H9 (cell line): ENCODE data around the gene NKAIN4. TPM values are rescaled to one million over a fixed set of nuclear protein-coding genes. Genes with fewer than 3 reads are reported as not detected.
A peak's percentile ranks its signal among the peaks of the same experiment; 100 is the strongest.

Source experiments
- DNase-seq: peaks from one replicate; pipeline ENCODE4 v3.0.0-alpha.2; 2017
- H2AFZ ChIP-seq: one replicate; pipeline ENCODE4 v1.6.1; 2013; ENCODE audit warnings: mild to moderate bottlenecking, low read length, control low read depth, moderate library complexity
- H2AK5ac ChIP-seq: 2 replicates; pipeline ENCODE4 v1.6.1; 2013; ENCODE audit warnings: low read length, control low read depth, mixed read lengths; ENCODE audit not compliant: insufficient read length
- H2BK120ac ChIP-seq: one replicate; pipeline ENCODE4 v1.6.1; 2013; ENCODE audit warnings: low read depth, mild to moderate bottlenecking, low read length, control low read depth, inconsistent platforms; ENCODE audit not compliant: poor library complexity, severe bottlenecking
- H2BK12ac ChIP-seq: 2 replicates; pipeline ENCODE4 v1.6.1; 2013; ENCODE audit warnings: low read length, control low read depth, mixed read lengths, low read depth; ENCODE audit not compliant: insufficient read length
- H2BK15ac ChIP-seq: 2 replicates; pipeline ENCODE4 v1.6.1; 2013; ENCODE audit warnings: low read depth, low read length, control low read depth
- H2BK20ac ChIP-seq: one replicate; pipeline ENCODE4 v1.6.1; 2013; ENCODE audit warnings: low read depth, mild to moderate bottlenecking, low read length, control low read depth, inconsistent platforms; ENCODE audit not compliant: poor library complexity, severe bottlenecking
- H2BK5ac ChIP-seq: 2 replicates; pipeline ENCODE4 v1.6.1; 2013; ENCODE audit warnings: low read length, control low read depth, mixed read lengths; ENCODE audit not compliant: insufficient read length
- H3K14ac ChIP-seq: 2 replicates; pipeline ENCODE4 v1.6.1; 2013; ENCODE audit warnings: low read length, control low read depth; ENCODE audit not compliant: insufficient read depth
- H3K18ac ChIP-seq: 2 replicates; pipeline ENCODE4 v1.6.1; 2013; ENCODE audit warnings: low read depth, mild to moderate bottlenecking, mixed read lengths, low read length, control low read depth; ENCODE audit not compliant: insufficient read length
- H3K23ac ChIP-seq: 2 replicates; pipeline ENCODE4 v1.6.1; 2013; ENCODE audit warnings: low read length, control low read depth, mixed read lengths, low read depth; ENCODE audit not compliant: insufficient read length
- H3K23me2 ChIP-seq: 2 replicates; pipeline ENCODE4 v1.6.1; 2013; ENCODE audit warnings: low read depth, mild to moderate bottlenecking, mixed read lengths, low read length, control low read depth; ENCODE audit not compliant: insufficient read length, poor library complexity, severe bottlenecking
- H3K27ac ChIP-seq: 2 replicates; pipeline ENCODE4 v1.5.1; 2013; ENCODE audit warnings: low read length, control low read depth, mixed read lengths, low read depth; ENCODE audit not compliant: insufficient read length
- H3K27me3 ChIP-seq: 2 replicates; pipeline ENCODE4 v1.6.1; 2013; ENCODE audit warnings: low read length, control low read depth, inconsistent platforms; ENCODE audit not compliant: insufficient read depth
- H3K4ac ChIP-seq: 2 replicates; pipeline ENCODE4 v1.6.1; 2013; ENCODE audit warnings: low read depth, mild to moderate bottlenecking, control low read depth, inconsistent platforms, low read length, moderate library complexity
- H3K4me1 ChIP-seq: 2 replicates; pipeline ENCODE4 v1.6.1; 2013; ENCODE audit warnings: low read length, control low read depth, inconsistent platforms; ENCODE audit not compliant: insufficient read depth
- H3K4me2 ChIP-seq: 2 replicates; pipeline ENCODE4 v1.6.1; 2013; ENCODE audit warnings: low read length, control low read depth, mixed read lengths; ENCODE audit not compliant: insufficient read length, insufficient read depth
- H3K56ac ChIP-seq: 2 replicates; pipeline ENCODE4 v1.6.1; 2013; ENCODE audit warnings: low read depth, mild to moderate bottlenecking, mixed read lengths, low read length, control low read depth; ENCODE audit not compliant: insufficient read length
- H3K79me1 ChIP-seq: 2 replicates; pipeline ENCODE4 v1.6.1; 2013; ENCODE audit warnings: low read depth, mild to moderate bottlenecking, moderate library complexity, low read length, control low read depth, inconsistent platforms; ENCODE audit not compliant: insufficient read depth, poor library complexity, severe bottlenecking
- H3K79me2 ChIP-seq: 2 replicates; pipeline ENCODE4 v1.6.1; 2013; ENCODE audit warnings: low read length, control low read depth, inconsistent platforms; ENCODE audit not compliant: insufficient read depth
- H3K9ac ChIP-seq: 2 replicates; pipeline ENCODE4 v1.6.1; 2013; ENCODE audit warnings: low read length, control low read depth, mixed read lengths; ENCODE audit not compliant: insufficient read length; ENCODE audit errors: extremely low read depth
- H3K9me3 ChIP-seq: one replicate; pipeline ENCODE4 v1.6.1; 2013; ENCODE audit warnings: low read depth, low read length, inconsistent platforms; ENCODE audit not compliant: control insufficient read depth
- H3T11ph ChIP-seq: one replicate; pipeline ENCODE4 v1.6.1; 2013; ENCODE audit warnings: mild to moderate bottlenecking, low read length, control low read depth, inconsistent platforms
- H4K20me1 ChIP-seq: one replicate; pipeline ENCODE4 v1.6.1; 2013; ENCODE audit not compliant: control insufficient read depth, insufficient read length, insufficient read depth
- H4K5ac ChIP-seq: 2 replicates; pipeline ENCODE4 v1.6.1; 2013; ENCODE audit warnings: low read depth, mild to moderate bottlenecking, mixed read lengths, low read length, control low read depth; ENCODE audit not compliant: insufficient read length
- H4K8ac ChIP-seq: replicated peaks from 2 replicates; pipeline ENCODE4 v1.6.1; 2013; ENCODE audit warnings: low read length, control low read depth, mixed read lengths, low read depth; ENCODE audit not compliant: insufficient read length
- H4K91ac ChIP-seq: 2 replicates; pipeline ENCODE4 v1.6.1; 2013; ENCODE audit warnings: low read depth, mild to moderate bottlenecking, moderate library complexity, mixed read lengths, low read length, control low read depth; ENCODE audit not compliant: insufficient read length
- H3K27ac Mint-ChIP-seq, 3 experiments: 2 replicates in 2 of 3; 3 replicates in 1 of 3; pipeline ENCODE4 v1.8.0; 2020 to 2021; ENCODE audit warnings: mixed read lengths in 3 of 3, mild to moderate bottlenecking in 1 of 3, moderate library complexity in 1 of 3
- H3K27me3 Mint-ChIP-seq: 2 replicates; pipeline ENCODE4 v1.8.0; 2021; ENCODE audit warnings: low read depth, mild to moderate bottlenecking, moderate library complexity, mixed read lengths
- H3K36me3 Mint-ChIP-seq, 3 experiments: 2 replicates in 2 of 3; 3 replicates in 1 of 3; pipeline ENCODE4 v1.8.0; 2020 to 2021; ENCODE audit warnings: low read depth in 3 of 3, mixed read lengths in 3 of 3; ENCODE audit not compliant: insufficient read depth in 1 of 3
- H3K4me1 Mint-ChIP-seq, 2 experiments: 2 replicates each; pipeline ENCODE4 v1.8.0; 2020; ENCODE audit warnings: mixed read lengths in 2 of 2
- H3K4me3 Mint-ChIP-seq, 2 experiments: 2 replicates in 1 of 2; 3 replicates in 1 of 2; pipeline ENCODE4 v1.8.0; 2020 to 2021; ENCODE audit warnings: mild to moderate bottlenecking in 2 of 2, mixed read lengths in 2 of 2, moderate library complexity in 1 of 2
- H3K9me3 Mint-ChIP-seq, 2 experiments: 2 replicates in 1 of 2; 3 replicates in 1 of 2; pipeline ENCODE4 v1.8.0; 2020; ENCODE audit warnings: mild to moderate bottlenecking in 2 of 2, mixed read lengths in 2 of 2, moderate library complexity in 1 of 2
- WGBS: extraction: QIAGEN DNeasy Blood & Tissue Kit; methylation state at CpG from one replicate; pipeline ENCODE4 v1.1.7; 2013; ENCODE audit warnings: missing lambda C conversion rate, low lambda C conversion rate, mixed read lengths; ENCODE audit not compliant: insufficient read length; ENCODE audit errors: extremely low coverage; 5-methylcytosine and 5-hydroxymethylcytosine counted together
- total RNA-seq: library from RNA; stranded (reverse); gene quantifications from 2 replicates; pipeline ENCODE4 v1.2.1, GENCODE V29; 2021
- TF ChIP-seq, protein P1 (sequence below): fragments of 200-600 bp; sonication (generic); conservative IDR thresholded peaks from 3 replicates; pipeline ENCODE4 v1.8.0; 2021; ENCODE audit warnings: antibody characterized with exemption, mild to moderate bottlenecking

The NKAIN4 gene
- total RNA-seq, 1 experiment from 2014 or later: 20.9 TPM

DNA sequence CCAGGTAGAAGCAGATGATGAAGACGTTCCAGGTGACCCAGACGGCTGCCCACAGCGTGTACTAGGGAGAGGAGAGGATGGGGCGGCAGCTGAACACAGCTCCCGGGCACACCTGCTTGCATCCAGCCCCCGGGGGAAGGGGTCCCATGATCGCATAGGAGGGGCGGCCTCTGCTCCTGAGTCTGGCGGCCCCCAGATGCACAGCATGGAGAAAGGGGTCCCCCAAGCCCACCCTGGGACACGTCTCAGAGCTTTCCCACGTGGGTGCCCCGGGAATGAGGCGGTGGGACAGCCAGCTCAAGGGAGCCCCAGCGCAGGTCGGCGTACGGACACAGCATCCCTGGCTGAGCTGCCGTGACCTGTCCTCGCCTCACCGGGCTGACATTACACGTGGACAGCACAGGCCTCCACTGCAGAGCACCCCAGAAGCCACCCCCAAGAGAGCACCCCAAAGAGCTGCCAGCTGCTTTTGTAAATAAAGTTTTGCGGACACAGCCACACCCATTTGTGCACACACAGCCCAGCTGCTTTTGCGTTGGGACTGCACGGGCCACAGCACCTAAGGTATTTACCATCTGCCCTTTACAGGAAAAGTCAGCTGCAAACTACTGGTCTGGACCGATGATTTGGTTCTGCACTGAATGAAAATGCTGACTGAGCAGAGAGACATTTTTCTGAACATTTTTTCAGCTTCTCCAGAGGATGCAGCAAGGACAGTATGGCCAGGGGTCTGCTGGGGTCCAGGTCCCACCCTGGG lies 5.2 kb downstream of the NKAIN4 start:
- no CpG with 5 or more reads among the region's 25 CpGs for WGBS
- no peak overlapping the region for H3K9ac ChIP-seq
- no peaks in the 10 kb centered on the region for H4K20me1 ChIP-seq
- H3K9me3 ChIP-seq: no peaks in the 10 kb centered on the region
- no peak overlapping the region for H3K4ac ChIP-seq
- no peak overlapping the region for H3K18ac ChIP-seq
- peaks cover 8% of the 10 kb centered on the region for H3K23me2 ChIP-seq
- Mint-ChIP-seq H3K27ac (peak overlapping the region in 2 of 3 experiments; percentile 71 to 82; a peak in 4 of 7 replicates), H3K36me3 (peaks cover 0 to 4% (median 0%) of the 10 kb centered on the region in 3 experiments; a peak in 2 of 7 replicates), H3K4me3 (peak overlapping the region in 1 of 2 experiments; percentile 32; a peak in 1 of 5 replicates), H3K4me1 (peaks cover 26 to 32% of the 10 kb centered on the region in 2 experiments), H3K27me3 (peaks cover 35% of the 10 kb centered on the region), H3K9me3 (peaks cover 2 to 5% of the 10 kb centered on the region in 2 experiments; a peak in 2 of 5 replicates)
- H2BK20ac ChIP-seq: no peak overlapping the region
- H3K4me1 ChIP-seq: no peaks in the 10 kb centered on the region
- H3K79me2 ChIP-seq: no peaks in the 10 kb centered on the region
- no peak overlapping the region for H4K8ac ChIP-seq
- no peak overlapping the region for H2BK120ac ChIP-seq
- no peaks in the 10 kb centered on the region for H3K79me1 ChIP-seq
- no peak overlapping the region for H3K23ac ChIP-seq
- no peak overlapping the region for H3T11ph ChIP-seq
- no peak overlapping the region for H4K91ac ChIP-seq
- H2BK15ac ChIP-seq: no peak overlapping the region
- no peak overlapping the region for H2BK12ac ChIP-seq
- no peak overlapping the region for H3K27ac ChIP-seq
- no peak overlapping the region for H2BK5ac ChIP-seq
- peaks cover 4% of the 10 kb centered on the region; the same call in 1 of the 2 replicates for H3K27me3 ChIP-seq
- TF ChIP-seq, protein P1, sequence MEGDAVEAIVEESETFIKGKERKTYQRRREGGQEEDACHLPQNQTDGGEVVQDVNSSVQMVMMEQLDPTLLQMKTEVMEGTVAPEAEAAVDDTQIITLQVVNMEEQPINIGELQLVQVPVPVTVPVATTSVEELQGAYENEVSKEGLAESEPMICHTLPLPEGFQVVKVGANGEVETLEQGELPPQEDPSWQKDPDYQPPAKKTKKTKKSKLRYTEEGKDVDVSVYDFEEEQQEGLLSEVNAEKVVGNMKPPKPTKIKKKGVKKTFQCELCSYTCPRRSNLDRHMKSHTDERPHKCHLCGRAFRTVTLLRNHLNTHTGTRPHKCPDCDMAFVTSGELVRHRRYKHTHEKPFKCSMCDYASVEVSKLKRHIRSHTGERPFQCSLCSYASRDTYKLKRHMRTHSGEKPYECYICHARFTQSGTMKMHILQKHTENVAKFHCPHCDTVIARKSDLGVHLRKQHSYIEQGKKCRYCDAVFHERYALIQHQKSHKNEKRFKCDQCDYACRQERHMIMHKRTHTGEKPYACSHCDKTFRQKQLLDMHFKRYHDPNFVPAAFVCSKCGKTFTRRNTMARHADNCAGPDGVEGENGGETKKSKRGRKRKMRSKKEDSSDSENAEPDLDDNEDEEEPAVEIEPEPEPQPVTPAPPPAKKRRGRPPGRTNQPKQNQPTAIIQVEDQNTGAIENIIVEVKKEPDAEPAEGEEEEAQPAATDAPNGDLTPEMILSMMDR: no peak
- H2AK5ac ChIP-seq: no peak overlapping the region
- no peak overlapping the region for H2AFZ ChIP-seq
- H3K56ac ChIP-seq: no peak overlapping the region
- H4K5ac ChIP-seq: no peak overlapping the region
- no peak overlapping the region for H3K4me2 ChIP-seq
- DNase-seq: no peak
- no peak overlapping the region for H3K14ac ChIP-seq
